Keratinocyte (primary cell): ENCODE data around the gene SLC9A7. TPM values are rescaled to one million over a fixed set of nuclear protein-coding genes. Genes with fewer than 3 reads are reported as not detected.

ENCODE experiments used
- DNase-seq: peaks from one replicate; pipeline ENCODE4 v3.0.0-alpha.2; 2011; ENCODE audit warnings: low read depth, missing footprints, low spot score
- FAIRE-seq: peaks from 2 replicates; lab custom pipeline; 2011; peaks lifted over from hg19 to GRCh38; lab: Jason Lieb, UNC
- H2AFZ ChIP-seq: 2 replicates; pipeline ENCODE4 v1.6.0; 2012; ENCODE audit warnings: low read length, control low read depth, inconsistent platforms; ENCODE audit not compliant: control insufficient read depth
- H3K27ac ChIP-seq: 2 replicates; pipeline ENCODE4 v1.5.1; 2011; ENCODE audit warnings: low read length; ENCODE audit not compliant: control insufficient read depth, insufficient read depth
- H3K27me3 ChIP-seq: 3 replicates; pipeline ENCODE4 v1.6.0; 2011; ENCODE audit warnings: low read length; ENCODE audit not compliant: control insufficient read depth, insufficient read depth; ENCODE audit errors: extremely low read depth
- H3K36me3 ChIP-seq, 2 experiments: 2 replicates in 1 of 2; 3 replicates in 1 of 2; pipeline ENCODE4 v1.5.1; 2011; ENCODE audit warnings: low read length in 2 of 2, mild to moderate bottlenecking in 1 of 2; ENCODE audit not compliant: control insufficient read depth in 2 of 2, insufficient read depth in 2 of 2; ENCODE audit errors: extremely low read depth in 1 of 2
- H3K4me1 ChIP-seq: 3 replicates; pipeline ENCODE4 v1.5.1; 2011; ENCODE audit warnings: low read length; ENCODE audit not compliant: control insufficient read depth, insufficient read depth; ENCODE audit errors: extremely low read depth
- H3K4me2 ChIP-seq: 3 replicates; pipeline ENCODE4 v1.6.0; 2011; ENCODE audit warnings: low read depth, low read length; ENCODE audit not compliant: control insufficient read depth, insufficient read depth; ENCODE audit errors: extremely low read depth
- H3K4me3 ChIP-seq, 3 experiments: fragments of 200-600 bp in 1 of 3; sonication (generic) in 1 of 3; 2 replicates in 2 of 3; 3 replicates in 1 of 3; pipeline ENCODE4 v1.5.1; 2011 to 2016; ENCODE audit warnings: low read length in 3 of 3, mild to moderate bottlenecking in 3 of 3, control low read depth in 2 of 3, inconsistent platforms in 1 of 3, low read depth in 1 of 3, mixed read lengths in 1 of 3, mixed run types in 1 of 3, moderate library complexity in 1 of 3; ENCODE audit not compliant: control insufficient read depth in 2 of 3, insufficient read depth in 2 of 3; ENCODE audit errors: extremely low read depth in 1 of 3
- H3K79me2 ChIP-seq: 2 replicates; pipeline ENCODE4 v1.6.0; 2012; ENCODE audit warnings: low read length; ENCODE audit not compliant: control insufficient read depth, insufficient read depth
- H3K9ac ChIP-seq: 3 replicates; pipeline ENCODE4 v1.6.0; 2011; ENCODE audit warnings: low read length; ENCODE audit not compliant: control insufficient read depth, insufficient read depth; ENCODE audit errors: extremely low read depth
- H3K9me1 ChIP-seq: 3 replicates; pipeline ENCODE4 v1.6.0; 2011; ENCODE audit warnings: low read length; ENCODE audit not compliant: control insufficient read depth, insufficient read depth; ENCODE audit errors: extremely low read depth
- H3K9me3 ChIP-seq: 2 replicates; pipeline ENCODE4 v1.5.1; 2012; ENCODE audit warnings: low read depth, low read length; ENCODE audit not compliant: control insufficient read depth
- H4K20me1 ChIP-seq: 3 replicates; pipeline ENCODE4 v1.6.0; 2011; ENCODE audit warnings: low read length; ENCODE audit not compliant: control insufficient read depth, insufficient read depth; ENCODE audit errors: extremely low read depth
- EZH2 ChIP-seq: IDR thresholded peaks from one replicate; pipeline ENCODE4 v1.6.1; 2012; ENCODE audit warnings: inconsistent platforms, mild to moderate bottlenecking, low read length, moderate library complexity
- dilution Hi-C: fragments of 300-500 bp; cut with MboI; formaldehyde crosslinking; loops from one replicate; pipeline ENCODE4 v1.7.0; 2020; ENCODE audit warnings: low sequenced_read_pairs; ENCODE audit not compliant: extremely low pct_ligation_motif_present
- polyA plus RNA-seq, 5 experiments: library from polyadenylated mRNA; depleted of rRNA in 3 of 5; stranded (reverse) in 3 of 5; stranded (forward) in 1 of 5; unstranded in 1 of 5; fragments of >200 nt; gene quantifications; 1 replicate in 1 of 5; 2 replicates in 3 of 5; 3 replicates in 1 of 5; pipeline versions ENCODE4 v1.2.1 to v1.2.3, GENCODE V29; 2011 to 2012; ENCODE audit warnings: missing spikeins in 2 of 5, low read depth in 1 of 5, low replicate concordance in 1 of 5
- TF ChIP-seq, protein P1 (sequence below), 3 experiments: IDR thresholded peaks in 1 of 3; conservative IDR thresholded peaks in 1 of 3; optimal IDR thresholded peaks in 1 of 3; 2 replicates in 2 of 3; 3 replicates in 1 of 3; pipeline versions ENCODE3 to v1.5.1; 2011; ENCODE audit warnings: low read length in 3 of 3, mild to moderate bottlenecking in 3 of 3, moderate library complexity in 2 of 3, control low read depth in 1 of 3, inconsistent platforms in 1 of 3; ENCODE audit not compliant: insufficient read depth in 2 of 3; ENCODE audit errors: extremely low read depth in 1 of 3

SLC9A7 gene
- polyA plus RNA-seq, 1 donor (not counting 4 experiments of a cell fraction or from before 2014, with no cell fraction given): 8.1 TPM

- no peaks in the 10 kb centered on the region for H3K79me2 ChIP-seq
- H3K4me3 ChIP-seq: no peak overlapping the region
- DNase-seq (no peak), FAIRE-seq (no peak)
- no peaks in the 10 kb centered on the region for H3K9me3 ChIP-seq
- no peaks in the 10 kb centered on the region for H3K36me3 ChIP-seq
- no peak overlapping the region for H3K9ac ChIP-seq
- no peaks in the 10 kb centered on the region for H4K20me1 ChIP-seq
- no peaks in the 10 kb centered on the region for H3K27me3 ChIP-seq
- no peak overlapping the region for H3K4me2 ChIP-seq
- no peak overlapping the region for H2AFZ ChIP-seq
- TF ChIP-seq, protein P1, sequence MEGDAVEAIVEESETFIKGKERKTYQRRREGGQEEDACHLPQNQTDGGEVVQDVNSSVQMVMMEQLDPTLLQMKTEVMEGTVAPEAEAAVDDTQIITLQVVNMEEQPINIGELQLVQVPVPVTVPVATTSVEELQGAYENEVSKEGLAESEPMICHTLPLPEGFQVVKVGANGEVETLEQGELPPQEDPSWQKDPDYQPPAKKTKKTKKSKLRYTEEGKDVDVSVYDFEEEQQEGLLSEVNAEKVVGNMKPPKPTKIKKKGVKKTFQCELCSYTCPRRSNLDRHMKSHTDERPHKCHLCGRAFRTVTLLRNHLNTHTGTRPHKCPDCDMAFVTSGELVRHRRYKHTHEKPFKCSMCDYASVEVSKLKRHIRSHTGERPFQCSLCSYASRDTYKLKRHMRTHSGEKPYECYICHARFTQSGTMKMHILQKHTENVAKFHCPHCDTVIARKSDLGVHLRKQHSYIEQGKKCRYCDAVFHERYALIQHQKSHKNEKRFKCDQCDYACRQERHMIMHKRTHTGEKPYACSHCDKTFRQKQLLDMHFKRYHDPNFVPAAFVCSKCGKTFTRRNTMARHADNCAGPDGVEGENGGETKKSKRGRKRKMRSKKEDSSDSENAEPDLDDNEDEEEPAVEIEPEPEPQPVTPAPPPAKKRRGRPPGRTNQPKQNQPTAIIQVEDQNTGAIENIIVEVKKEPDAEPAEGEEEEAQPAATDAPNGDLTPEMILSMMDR (optimal IDR thresholded peaks at IDR 0.05 in 1 of 3, IDR thresholded peaks at IDR 0.05 in 1 of 3, conservative IDR thresholded peaks at IDR 0.05 in 1 of 3; ENCODE audit: extremely low read depth in 1 of 3, insufficient read depth in 2 of 3, low read length in 3 of 3): no peak
- no peak for TF ChIP-seq EZH2
- H3K27ac ChIP-seq: no peak overlapping the region
- peaks cover 5% of the 10 kb centered on the region for H3K4me1 ChIP-seq
- dilution Hi-C loops: no loop called here
- no peaks in the 10 kb centered on the region for H3K9me1 ChIP-seq
Measured at GRCh38 chrX:46670316-46670715, 88.6 kb downstream of the SLC9A7 start.

GRCh38 chrX:46666831-46667230, 92.1 kb downstream of the SLC9A7 start:
- Histone ChIP-seq H2AFZ (no peak overlapping the region), H3K79me2 (no peaks in the 10 kb centered on the region), H3K36me3 (no peaks in the 10 kb centered on the region), H3K4me3 (no peak overlapping the region), H3K9me3 (no peaks in the 10 kb centered on the region), H3K4me1 (peaks cover 17% of the 10 kb centered on the region), H3K27me3 (no peaks in the 10 kb centered on the region), H3K9me1 (no peaks in the 10 kb centered on the region), H3K9ac (no peak overlapping the region), H3K27ac (no peak overlapping the region), H3K4me2 (no peak overlapping the region), H4K20me1 (no peaks in the 10 kb centered on the region)
- FAIRE-seq: no peak
- dilution Hi-C loops: no loop called here
- TF ChIP-seq, protein P1 (optimal IDR thresholded peaks at IDR 0.05 in 1 of 3, IDR thresholded peaks at IDR 0.05 in 1 of 3, conservative IDR thresholded peaks at IDR 0.05 in 1 of 3; ENCODE audit: extremely low read depth in 1 of 3, insufficient read depth in 2 of 3, low read length in 3 of 3): no peak
- TF ChIP-seq EZH2: no peak
- no peak for DNase-seq
